HG03469 (cell line): ENCODE data around the gene C3orf18.

ENCODE experiments used
- ATAC-seq: cut with Tn5 transposase; IDR thresholded peaks from one replicate; pipeline ENCODE4 v1.9.1; 2021; ENCODE audit warnings: mild to moderate bottlenecking, moderate library complexity, moderate number of reproducible peaks; ENCODE audit not compliant: unreplicated experiment

Gene C3orf18

DNA sequence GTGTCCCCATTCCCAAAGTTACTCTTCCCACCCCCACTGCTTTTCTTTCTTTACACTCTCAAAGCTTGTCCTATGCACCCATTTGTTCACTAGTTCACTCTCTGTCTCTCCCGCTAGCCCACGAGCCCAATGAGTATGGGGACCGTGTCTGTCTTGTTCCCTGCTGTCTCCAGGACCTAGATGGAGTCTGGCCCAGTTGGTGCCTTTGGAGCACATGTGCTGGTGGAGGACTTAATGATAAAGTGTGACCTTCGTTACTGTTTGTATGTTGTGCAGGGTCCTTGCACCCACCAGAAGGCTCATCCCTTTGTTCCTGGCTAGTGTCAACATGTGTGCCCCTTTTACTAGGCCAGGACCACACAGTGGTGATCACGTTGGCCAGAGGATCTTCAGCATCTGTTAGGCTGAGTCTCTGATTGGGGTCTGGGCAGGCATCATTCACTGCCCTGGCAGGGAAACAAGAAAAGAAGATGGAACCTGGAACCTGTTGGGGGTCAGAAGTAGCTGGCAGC lies 36.6 kb upstream of the C3orf18 start:
- ATAC-seq = no peak

DNA sequence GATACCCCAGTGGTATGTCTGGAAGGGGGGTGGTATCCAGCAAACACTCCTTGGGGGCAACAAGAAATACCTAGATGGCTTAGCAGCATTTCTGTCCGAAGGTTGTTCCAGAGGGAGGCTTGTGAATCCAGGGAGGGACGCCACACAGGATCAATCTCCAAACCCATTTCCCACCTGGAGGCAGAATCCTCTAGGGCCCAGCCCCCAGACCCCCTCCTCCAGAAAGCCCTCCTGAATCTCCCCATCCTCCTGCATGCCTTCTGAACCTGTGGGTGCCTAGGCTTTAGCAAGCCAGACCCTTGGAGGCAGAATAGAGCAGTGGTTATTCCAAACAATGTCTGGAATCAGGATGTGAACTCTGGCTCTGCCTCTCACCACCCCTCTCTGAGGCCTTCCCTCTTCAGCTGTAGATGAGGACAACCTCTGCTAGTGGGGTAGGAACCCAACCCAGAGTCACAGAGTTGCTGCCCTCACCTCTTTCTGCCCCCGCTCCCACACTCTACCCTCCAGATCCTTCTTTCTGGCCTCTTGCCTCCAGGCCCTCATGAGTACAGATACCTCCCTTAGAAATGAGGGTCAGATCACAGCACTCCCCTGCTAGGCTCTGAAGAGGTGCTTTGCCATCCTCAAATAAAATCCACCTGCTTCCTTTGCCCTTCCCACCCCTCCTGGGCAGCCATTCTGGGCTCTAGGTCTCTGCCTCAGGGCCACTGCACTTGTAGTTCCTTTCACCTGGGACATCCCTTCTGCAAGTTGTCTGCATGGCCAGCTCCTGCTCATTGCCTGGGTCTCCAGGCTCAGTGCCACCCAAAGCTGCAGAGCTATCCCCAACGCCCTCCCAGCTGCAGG lies 35.9 kb upstream of the C3orf18 start:
- ATAC-seq = no peak

DNA sequence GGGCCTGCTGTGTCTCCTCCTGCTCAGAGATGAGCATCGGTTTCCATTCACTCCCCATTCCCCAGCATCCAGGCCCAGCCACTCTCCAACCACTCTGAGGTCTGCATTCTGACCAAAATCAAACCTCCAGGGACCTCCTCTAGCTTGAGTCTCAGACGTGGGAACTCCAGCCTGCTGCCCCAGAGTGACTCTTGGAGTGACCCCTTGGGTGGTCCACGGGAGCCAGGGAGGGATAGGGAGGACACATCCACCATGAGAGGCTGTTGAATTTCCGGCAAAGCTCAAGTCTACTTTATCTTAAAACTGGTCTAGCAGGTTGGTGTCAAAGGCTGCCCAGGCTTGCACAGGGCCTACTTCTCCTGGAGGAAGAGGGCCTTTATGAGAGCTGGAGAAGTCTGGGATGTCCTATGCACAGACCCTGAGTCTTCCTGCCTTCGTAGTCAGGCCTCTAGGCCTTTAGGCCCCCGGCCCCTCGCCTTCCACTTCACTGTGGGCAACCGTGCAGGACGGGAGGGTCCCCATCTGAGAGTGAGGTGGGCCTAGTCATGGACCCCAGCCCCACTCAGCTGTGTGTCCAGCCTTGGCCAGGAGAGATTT lies 35.1 kb upstream of the C3orf18 start:
- no peak for ATAC-seq

DNA sequence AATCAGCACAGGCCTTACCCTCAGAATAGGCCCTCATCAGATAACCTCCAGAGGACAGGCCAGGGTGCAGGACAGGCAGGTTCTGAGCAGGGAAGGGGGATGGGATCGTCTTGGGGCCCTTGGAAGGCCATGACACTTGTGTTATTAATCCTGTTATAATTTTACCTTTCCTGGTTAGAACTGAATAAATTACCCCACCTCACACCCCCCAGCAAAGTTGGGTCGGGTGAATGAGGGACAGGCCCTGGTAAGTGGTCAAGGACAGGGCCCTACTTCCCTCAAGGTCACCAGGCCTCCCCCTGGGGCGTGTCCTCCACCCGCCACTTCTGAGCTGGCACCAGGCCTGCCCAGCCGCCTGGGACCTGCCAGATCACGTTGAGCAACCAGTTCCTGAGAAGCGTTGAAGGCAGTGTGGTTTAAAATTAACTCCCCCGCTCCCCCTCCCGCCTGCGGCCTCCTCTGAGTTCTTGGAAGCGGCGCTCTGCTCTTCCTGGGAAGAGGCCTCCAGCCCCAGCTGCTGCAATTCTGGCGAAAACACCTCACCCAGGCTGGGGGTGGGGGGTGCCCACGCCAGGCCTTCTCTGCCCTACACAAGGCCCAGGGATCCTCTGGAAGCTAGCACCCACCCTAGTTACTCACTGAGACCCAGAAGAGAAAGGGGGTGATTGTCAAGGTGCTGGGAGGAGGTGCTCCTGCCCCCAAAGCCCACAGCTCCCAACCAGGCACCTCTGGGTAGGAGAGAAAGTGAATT lies 33.5 kb upstream of the C3orf18 start:
- ATAC-seq = no peak

DNA sequence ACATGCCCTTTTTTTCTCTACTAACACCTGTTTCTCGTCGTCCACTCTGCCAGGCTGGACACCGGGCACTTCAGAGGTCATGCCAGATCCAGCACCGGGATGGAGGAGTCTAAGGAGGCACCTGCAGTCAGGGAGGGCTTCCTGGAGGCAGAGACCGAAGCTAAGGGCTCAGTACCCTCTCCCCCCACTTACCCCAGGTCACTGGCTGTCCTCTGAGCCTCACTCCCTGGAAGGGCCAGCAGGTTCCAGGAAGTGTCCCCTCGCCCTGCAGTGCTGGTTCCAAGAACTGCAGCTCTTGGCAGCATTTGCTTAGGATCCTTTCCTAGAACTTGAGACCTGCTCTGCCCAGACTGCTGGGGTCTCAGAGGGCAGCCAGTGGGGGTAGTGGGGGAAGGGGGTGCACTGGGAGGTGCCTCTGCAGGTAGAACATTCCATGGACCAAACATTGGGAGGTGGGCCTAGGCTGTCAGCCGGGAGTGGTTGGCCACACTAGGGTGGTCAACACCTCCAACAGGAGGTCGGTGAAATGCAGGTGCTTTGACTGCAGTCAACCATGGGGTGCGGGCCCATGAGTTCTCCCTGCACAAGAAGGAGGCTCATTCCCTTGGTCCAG lies 32.7 kb upstream of the C3orf18 start:
- ATAC-seq = no peak

DNA sequence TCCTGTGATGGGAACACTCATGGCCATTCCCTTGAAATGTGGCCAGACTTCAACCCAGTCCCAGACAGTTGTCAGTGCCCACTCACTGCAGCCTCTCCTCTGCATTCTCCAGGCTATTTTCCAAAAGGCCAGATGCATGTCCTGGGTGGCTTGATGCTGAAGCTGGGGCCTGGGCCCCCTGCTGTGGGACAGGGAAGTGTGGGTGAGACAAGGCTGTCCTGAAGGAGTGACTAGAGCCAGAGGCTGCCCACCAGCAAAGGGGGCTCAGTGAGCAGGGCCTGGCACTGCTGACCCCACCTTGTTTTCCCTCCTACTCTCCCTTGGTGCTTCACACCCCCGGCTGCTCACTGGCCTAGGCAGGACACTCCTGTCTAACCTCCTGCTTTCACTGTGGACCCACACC lies 32.2 kb upstream of the C3orf18 start:
- ATAC-seq = no peak

DNA sequence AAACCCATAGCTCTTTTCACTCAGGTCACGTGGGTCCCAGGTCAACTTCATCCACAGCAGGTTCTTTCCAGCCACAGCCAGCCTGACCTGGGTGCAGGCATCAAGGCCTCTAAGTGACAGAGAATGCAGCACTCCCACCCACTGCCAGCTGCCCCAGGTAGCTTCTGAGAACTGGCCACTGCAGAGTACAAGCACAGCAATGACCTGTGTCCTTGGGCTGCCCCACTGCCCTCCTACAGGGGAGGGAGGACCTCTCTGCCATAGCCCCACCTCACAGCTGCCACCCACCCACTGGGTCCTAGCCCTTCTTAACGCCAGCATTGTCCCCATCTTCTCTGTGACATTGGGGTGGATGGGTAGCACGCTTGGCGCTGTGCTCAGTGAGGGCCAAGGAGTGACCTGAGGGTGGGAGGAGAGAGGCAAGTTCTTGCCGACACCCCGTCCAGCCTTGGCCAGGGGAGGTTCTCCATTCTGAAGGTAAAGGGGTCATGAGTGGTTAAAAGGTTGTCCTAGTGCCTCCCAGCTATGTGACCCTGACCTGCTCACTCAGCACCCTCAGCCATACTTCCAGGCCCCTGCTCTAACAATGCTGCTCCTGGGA lies 31.7 kb upstream of the C3orf18 start:
- ATAC-seq = no peak

DNA sequence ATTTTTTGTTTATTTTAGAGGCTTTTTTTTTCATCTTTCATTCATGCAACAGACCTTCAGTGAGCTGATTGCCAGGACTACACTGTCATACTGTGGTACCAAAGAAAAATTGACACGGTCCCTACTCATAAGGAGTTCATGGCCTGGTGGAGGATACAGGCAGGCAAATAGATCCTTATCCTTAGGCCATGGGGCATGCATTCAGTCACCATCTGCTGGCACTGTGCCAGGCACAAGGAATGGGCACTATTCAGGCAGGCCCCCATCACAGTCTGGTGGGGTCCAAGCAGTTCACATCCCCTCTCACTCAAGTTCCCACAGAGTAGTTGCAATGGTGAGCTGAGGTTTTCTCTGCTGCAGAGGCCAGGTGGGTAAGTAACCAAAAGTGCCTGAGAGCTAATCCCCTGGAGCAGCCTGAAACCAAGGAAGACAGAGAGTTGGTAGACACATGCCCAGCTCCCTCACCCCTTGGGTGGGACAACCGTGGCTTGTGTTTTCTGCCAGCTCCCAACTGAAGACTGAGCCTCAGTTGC lies 26.8 kb upstream of the C3orf18 start:
- no peak for ATAC-seq

DNA sequence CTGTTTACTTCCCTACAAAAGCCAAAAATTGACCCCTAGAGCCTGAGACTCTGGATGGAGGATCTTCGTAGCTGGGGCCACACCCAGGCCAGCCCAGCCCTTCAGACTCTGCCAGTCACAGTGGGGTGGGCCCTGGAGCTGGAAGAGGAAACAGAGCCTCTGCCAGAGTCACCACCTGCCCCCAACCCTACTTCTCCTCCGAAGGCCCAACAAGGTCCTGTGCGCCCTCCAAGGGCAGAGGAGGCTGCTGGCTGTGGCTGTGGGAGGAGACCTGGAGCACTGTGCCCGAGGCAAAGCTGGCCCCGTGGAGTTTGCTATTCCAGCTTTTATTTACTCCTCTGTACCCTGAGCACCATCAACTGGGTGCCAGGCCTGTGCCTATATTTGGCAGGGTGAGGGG lies 25.0 kb upstream of the C3orf18 start:
- no peak for ATAC-seq

DNA sequence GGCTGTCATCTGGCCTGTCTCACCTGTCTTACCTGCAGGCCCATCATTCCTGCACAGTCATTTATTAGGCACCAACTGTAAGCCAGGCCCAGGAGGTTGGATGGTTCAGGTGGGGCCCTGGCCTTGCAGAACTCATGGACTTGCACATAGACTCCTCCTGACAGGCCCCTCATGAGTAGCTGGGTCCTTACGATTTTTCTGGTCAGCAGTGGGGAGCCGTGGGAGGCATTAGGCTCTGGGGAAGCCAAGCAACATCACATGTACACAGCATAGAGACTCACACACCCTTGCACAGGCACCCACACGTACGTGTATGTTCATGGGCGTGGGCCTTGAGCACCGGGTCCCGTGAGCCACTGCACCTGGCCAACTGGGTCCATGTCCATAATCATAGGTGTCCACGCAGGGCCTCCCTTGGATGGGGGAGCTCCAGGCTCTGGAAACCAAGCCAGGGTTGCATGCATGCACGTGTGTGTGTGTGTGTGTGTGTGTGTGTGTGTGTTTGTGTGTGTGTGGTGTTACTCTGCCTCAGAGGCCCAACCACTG lies 23.7 kb upstream of the C3orf18 start:
- no peak for ATAC-seq

DNA sequence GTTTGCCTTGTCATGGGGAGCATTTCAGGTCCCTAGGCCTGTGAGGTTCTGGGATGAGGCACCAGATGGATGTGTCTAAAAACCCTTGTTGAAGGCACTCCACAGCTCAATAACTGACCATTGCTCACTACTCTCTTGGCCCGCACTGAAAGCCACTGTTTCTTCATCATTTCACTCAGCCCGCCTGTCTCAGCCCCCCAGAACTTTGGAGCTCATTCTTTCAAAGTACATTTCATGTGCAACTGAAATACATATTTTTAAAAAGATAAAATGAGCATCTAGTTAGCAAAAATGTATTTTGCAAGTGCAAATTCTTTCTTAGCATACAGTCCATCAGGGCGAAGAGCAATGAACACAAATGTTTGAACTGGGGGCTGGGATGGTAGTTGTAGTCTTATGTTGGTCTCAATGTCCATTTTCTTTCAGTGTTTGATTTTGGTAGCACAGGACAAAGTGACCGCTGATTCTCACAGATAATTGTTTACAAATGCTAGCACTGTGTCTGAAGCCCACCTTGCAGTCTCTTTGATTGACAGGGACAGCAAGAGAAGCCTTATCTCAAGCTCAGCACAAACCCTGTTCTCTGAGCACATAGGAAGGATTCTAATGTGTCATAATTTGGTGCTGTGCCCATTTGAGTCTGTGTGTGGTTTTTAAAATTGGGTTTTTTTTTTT lies 21.3 kb upstream of the C3orf18 start:
- no peak for ATAC-seq

DNA sequence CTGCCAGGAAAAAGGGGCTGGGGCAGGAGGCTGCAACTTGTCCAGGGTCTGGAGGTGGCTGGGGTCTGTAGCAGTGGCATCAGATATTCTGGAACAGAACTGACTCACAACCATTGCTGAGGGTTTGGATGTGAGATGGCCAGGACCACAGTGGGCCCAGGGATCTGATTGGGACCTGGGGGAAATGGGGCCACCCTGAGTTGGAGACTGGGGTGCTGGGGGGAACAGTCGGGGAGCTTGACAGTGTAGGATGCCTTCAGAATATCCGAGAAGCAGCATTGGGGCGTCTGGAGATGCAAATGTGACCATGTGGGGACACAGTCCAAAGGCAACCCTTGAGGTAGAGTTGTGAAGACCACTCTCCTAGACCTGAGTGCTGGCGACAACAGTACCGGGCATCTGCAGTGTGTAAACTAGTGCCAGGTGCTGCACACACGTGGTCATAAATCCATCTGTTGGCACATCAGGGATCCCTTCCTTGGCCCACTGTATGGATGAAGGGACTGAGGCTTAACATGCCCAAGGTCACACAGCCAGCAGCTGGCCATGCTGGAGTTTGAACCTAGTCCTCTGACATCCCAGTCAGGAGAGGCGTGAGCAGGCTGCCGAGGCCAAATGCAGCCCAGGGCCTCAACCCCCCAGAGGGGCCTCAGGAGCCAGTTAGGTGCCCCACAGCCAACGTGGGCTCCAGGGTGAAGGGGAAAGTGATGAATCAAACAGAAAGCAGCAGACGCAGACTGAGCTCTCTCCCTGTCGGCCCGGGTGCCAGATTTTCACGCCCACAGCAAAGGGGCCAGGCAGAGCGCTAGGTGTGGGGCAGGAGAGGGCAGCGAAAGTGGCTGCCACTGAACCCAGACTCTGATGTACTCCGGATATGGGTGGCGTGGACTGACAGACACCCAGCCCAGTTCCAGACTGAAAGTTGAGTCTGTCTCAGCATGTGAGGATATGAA lies 20.5 kb upstream of the C3orf18 start:
- no peak for ATAC-seq

DNA sequence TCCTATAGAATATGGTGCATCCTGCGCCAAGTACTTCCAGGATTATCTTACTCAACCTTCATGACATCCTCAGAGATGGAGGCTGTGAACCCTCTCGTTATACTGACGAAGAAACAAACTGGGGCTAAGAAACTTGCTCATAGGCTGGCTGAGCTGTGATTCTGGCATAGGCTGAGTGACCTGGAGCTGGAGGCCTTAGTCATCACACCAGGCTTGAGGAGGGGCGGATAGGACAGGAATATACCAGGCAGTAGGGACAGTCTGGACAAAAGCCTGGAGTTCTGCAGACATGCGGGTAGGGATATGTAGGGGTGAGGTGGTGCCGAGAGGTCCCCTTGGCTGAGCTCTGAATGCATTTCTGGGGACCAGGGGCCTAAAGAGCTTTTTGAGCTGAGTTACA lies 19.8 kb upstream of the C3orf18 start:
- ATAC-seq = no peak

DNA sequence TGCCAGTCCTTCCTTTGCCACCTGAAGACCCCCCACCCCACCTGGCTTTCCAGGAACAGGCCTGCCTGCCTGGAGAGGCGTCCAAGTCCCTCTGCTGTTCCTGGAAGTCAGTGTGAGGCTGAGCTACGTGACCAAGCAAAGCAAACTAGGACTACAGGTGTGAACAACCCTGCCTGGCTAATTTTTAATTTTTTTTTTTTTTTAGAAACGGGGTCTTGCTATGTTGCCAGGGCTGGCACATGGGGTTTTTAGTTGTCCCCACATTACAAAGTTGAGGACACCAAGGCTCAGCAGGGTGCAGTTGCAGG lies 19.2 kb upstream of the C3orf18 start:
- no peak for ATAC-seq

DNA sequence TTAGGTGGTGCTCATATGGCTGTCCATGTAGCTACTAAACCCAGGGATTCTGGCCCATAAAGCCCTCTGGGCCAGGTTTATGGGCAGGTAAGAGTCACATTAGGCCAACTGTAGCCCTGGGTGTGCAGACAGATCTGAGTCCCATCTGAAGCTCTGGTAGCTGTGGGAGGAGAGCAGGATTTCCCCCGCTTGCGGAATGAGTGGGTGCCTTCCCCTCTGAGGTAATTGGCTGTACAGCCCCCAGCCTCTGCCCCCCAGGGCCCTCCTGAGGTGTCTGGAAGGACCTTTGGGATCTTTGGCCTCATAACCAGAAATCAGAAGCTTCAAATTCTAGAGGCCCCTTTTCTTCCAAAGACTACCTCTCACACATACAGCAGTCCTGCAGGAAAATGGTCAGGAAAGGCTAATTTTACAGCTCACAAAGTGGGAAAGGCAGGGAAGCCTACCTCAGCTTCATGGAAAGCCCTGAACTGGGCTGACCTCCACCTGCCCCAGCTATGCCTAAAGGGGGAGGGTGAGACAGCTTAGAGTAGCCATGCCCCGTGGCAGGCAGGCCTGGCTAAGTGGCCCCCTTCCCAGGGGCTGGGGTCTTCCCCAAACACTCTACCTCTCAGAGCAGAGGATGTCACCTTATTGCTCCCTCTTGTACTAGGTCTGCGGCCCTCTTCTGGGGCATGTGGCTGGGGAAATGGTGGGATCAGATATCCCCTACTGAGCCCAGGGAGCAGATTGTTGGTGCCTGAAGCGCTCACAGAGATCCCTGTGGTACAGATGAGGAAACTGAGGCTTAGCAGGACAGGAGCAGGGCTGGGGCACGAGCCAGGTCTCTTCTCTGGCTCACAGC lies 18.6 kb upstream of the C3orf18 start:
- no peak for ATAC-seq

DNA sequence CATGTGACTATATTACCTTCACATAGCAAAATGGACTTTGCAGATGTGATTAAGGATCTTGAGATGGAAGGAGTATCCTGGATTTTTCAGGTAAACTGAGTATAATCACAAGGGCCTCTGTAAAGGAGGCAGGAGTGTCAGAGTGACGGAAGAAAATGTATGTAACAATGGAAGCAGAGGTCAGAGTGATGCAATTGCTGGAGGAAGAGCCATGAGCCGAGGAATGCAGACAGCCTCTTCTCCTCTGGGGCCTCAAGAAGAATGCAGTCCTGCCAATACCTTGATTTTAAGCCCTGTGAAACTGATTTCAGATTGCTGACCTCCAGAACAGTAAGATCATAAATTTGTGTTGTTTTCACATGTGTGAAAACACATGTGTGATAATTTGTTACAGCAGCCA lies 16.8 kb upstream of the C3orf18 start:
- ATAC-seq = no peak

DNA sequence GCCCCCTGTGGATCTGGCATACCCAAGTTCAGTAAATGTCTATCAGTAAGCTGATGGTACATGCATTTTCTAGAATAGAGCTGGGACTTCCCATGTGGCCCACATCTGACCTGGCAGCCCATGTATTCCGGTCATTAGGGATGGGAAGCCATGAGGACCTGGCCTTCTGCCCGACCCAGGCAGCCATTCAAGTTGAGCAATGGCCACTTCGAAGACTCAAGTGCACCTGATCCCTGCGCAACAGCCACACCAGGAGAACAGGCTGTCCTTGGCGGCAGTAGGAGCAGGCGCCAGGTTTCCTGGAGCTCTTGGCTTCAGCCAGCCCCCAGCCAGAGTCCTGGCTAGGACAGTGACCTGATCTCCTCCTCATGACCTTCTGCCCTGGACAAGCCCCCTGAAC lies 16.4 kb upstream of the C3orf18 start:
- ATAC-seq = no peak

DNA sequence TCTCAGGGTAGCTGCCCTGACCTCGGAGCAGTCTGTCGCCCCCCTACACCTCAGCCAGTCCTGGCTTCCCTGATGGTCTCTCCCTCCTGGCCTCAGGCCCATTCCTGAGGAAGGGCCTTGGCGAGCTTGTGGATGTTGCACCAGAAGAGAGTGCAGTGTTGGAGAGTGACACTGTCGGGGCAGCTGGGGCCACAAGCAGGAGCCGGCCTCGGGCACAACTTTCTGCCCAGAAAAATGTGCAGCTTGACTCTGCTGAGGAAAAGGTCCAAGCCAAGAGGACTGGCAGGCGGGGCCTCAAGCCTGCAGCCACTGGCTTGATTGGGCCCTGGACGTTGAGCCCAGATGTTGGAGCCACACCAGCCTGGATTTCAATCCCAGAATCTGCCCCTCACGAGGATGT lies 14.5 kb upstream of the C3orf18 start:
- no peak for ATAC-seq
